GM10266 (cell line): ENCODE measurements around the gene EPHB2.

Experiments
- DNase-seq: peaks from one replicate; pipeline ENCODE4 v3.0.0; 2012; ENCODE audit errors: extremely low spot score
- TF ChIP-seq, protein P1 (sequence below): IDR thresholded peaks from 2 replicates; pipeline ENCODE4 v1.5.1; 2012; ENCODE audit warnings: mild to moderate bottlenecking, low read depth; ENCODE audit not compliant: control insufficient read depth, insufficient read depth; ENCODE audit errors: missing control alignments

Gene EPHB2

DNA sequence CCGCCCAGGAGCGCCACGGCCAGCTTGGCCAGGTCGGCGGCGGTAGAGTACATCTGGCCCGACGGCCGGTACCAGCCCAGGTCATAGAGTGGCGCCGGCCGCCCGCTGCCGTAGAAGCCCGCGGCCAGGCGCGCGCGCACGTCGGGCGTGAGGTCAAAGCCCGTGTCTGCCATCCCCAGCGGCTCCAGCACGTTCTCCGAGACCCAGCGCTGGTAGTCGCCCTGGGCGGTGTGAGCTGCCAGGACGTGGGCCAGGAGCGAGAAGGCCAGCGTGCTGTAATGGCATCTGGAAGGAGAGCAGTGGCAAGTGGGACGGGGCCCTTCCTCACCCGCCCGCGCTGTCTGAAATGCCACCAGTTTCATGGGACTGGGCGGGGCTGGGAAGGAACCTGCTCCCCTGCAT lies 243.1 kb downstream of the EPHB2 start:
- TF ChIP-seq, protein P1, sequence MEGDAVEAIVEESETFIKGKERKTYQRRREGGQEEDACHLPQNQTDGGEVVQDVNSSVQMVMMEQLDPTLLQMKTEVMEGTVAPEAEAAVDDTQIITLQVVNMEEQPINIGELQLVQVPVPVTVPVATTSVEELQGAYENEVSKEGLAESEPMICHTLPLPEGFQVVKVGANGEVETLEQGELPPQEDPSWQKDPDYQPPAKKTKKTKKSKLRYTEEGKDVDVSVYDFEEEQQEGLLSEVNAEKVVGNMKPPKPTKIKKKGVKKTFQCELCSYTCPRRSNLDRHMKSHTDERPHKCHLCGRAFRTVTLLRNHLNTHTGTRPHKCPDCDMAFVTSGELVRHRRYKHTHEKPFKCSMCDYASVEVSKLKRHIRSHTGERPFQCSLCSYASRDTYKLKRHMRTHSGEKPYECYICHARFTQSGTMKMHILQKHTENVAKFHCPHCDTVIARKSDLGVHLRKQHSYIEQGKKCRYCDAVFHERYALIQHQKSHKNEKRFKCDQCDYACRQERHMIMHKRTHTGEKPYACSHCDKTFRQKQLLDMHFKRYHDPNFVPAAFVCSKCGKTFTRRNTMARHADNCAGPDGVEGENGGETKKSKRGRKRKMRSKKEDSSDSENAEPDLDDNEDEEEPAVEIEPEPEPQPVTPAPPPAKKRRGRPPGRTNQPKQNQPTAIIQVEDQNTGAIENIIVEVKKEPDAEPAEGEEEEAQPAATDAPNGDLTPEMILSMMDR: no peak
- no peak for DNase-seq

DNA sequence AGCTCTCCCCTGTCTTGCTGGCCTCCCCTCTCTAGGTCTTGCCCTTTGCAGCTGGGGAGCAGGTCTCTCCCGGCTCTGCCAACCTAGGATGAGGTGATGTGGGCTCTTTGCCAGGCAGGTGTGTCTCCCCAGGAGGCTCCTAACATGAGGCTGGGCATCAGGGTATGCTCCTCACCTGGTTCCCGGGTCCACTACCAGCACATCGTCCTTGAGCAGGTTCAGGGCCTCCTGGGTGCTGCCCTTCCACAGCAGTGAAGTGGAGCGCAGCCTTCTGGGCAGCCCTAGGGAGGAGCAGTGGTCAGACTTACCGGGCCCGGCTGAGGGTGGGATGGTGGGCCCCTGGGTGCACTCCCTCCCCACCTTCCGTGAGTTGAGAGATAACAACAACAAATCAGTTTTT lies 244.5 kb downstream of the EPHB2 start:
- DNase-seq: no peak
- TF ChIP-seq, protein P1: no peak

GRCh38 chr1:22957066-22957465 lies 246.4 kb downstream of the EPHB2 start:
- no peak for DNase-seq

GRCh38 chr1:22958556-22958955 lies 247.9 kb downstream of the EPHB2 start:
- TF ChIP-seq, protein P1: no peak
- no peak for DNase-seq

More at GRCh38 chr1:22957066-22957465, 246.4 kb downstream of the EPHB2 start:
- TF ChIP-seq, protein P1: no peak

DNA sequence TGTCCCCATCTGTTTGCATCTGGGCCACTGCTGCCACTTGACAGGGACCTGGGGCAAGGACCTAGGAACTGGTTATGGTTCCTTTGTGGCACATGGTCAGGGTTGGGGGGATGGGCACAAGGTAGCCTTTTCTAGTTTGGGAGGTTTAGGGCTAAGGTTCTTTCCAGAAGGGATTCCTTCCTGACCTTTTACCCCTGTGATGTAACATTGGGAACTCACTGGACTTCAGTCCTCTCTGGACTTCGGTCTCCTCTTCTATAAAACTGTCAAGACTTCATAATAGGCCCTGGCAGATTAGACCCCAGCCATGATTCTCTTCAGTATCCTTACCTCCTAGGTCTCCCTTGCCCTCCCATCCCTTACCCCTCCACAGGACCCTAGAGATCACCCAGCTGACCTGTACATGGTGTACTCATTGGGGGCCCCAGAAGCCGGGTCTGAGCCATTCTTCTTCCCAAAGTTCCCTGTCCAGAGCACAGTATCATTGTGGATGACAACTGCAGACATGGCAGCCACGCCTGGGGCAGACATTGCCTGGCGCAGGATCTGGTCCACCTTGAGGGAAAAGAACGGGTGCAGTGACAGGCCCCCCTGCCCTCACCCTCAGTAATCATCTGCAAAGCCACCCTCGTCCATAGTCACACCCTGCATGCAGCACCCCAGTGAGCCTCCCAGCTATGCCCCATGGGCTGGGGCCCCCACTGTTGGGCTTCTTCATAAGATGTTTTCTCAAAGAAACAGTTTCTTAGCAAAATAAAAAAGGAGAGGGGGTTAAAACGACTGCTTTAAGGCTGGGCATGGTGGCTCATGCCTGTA lies 249.1 kb downstream of the EPHB2 start:
- DNase-seq: no peak
- TF ChIP-seq, protein P1: no peak

GRCh38 chr1:22962558-22962957 lies 251.9 kb downstream of the EPHB2 start:
- TF ChIP-seq, protein P1: no peak
- no peak for DNase-seq

GRCh38 chr1:22963044-22963677 lies 252.5 kb downstream of the EPHB2 start:
- no peak for DNase-seq
- TF ChIP-seq, protein P1: no peak
